H1 (cell line): ENCODE measurements around the gene OR51T1.

Experiments
- BACH1 ChIP-seq: IDR thresholded peaks from 2 replicates; pipeline ENCODE4 v1.6.1; 2012; ENCODE audit warnings: low read length, improper control_type of control experiment
- CBX5 ChIP-seq: fragments of 300-800, 300-1000 bp; sonication (generic); IDR thresholded peaks from 2 replicates; pipeline ENCODE4 v1.7.1; 2016; ENCODE audit warnings: antibody characterized with exemption, low read length, low read depth
- CBX8 ChIP-seq: fragments of 300-800, 300-1000 bp; sonication (generic); IDR thresholded peaks from 2 replicates; pipeline ENCODE4 v1.7.1; 2016; ENCODE audit warnings: low read depth, low read length, borderline replicate concordance
- CREB1 ChIP-seq: IDR thresholded peaks from 2 replicates; pipeline ENCODE4 v1.6.1; 2012; ENCODE audit warnings: inconsistent platforms
- CTCF ChIP-seq, 3 experiments: IDR thresholded peaks; 1 replicate in 2 of 3; 2 replicates in 1 of 3; pipeline versions ENCODE4 v1.5.1 to v1.6.1; 2011; ENCODE audit warnings: low read length in 3 of 3, mild to moderate bottlenecking in 3 of 3, inconsistent platforms in 2 of 3, low read depth in 1 of 3, moderate library complexity in 1 of 3; ENCODE audit not compliant: insufficient read depth in 1 of 3; ENCODE audit errors: control extremely low read depth in 1 of 3
- EP300 ChIP-seq, 2 experiments: IDR thresholded peaks; 1 replicate in 1 of 2; 2 replicates in 1 of 2; pipeline ENCODE4 v1.6.1; 2011 to 2012; ENCODE audit warnings: low read depth in 2 of 2, low read length in 2 of 2, mild to moderate bottlenecking in 2 of 2, borderline replicate concordance in 1 of 2, inconsistent platforms in 1 of 2, moderate library complexity in 1 of 2
- HDAC2 ChIP-seq, 2 experiments: fragments of 300-600 bp in 1 of 2; sonication (generic) in 1 of 2; IDR thresholded peaks; 2 replicates each; pipeline ENCODE4 v1.6.1; 2011 to 2012; ENCODE audit warnings: low read depth in 2 of 2, low read length in 2 of 2, mild to moderate bottlenecking in 2 of 2, moderate library complexity in 2 of 2, borderline replicate concordance in 1 of 2, inconsistent platforms in 1 of 2
- JUND ChIP-seq: IDR thresholded peaks from 2 replicates; pipeline ENCODE4 v1.6.1; 2011; ENCODE audit warnings: mild to moderate bottlenecking, improper control_type of control experiment, low read length
- POLR2A ChIP-seq, 2 experiments: IDR thresholded peaks; 1 replicate in 1 of 2; 2 replicates in 1 of 2; pipeline ENCODE4 v1.6.1; 2011; ENCODE audit warnings: low read depth in 2 of 2, low read length in 2 of 2, mild to moderate bottlenecking in 2 of 2; ENCODE audit errors: control extremely low read depth in 1 of 2
- POLR2AphosphoS5 ChIP-seq: IDR thresholded peaks from 2 replicates; pipeline ENCODE4 v1.6.1; 2011; ENCODE audit warnings: low read depth, low read length
- SUZ12 ChIP-seq: fragments of 200-600 bp; sonication (generic); IDR thresholded peaks from 2 replicates; pipeline ENCODE4 v1.6.1; 2012; ENCODE audit warnings: mild to moderate bottlenecking, inconsistent platforms, low read length, moderate library complexity, mixed read lengths
- TAF1 ChIP-seq: IDR thresholded peaks from 2 replicates; pipeline ENCODE4 v1.6.1; 2011; ENCODE audit warnings: mild to moderate bottlenecking, low read depth, low read length
- TBP ChIP-seq: IDR thresholded peaks from 2 replicates; pipeline ENCODE4 v1.6.1; 2011; ENCODE audit warnings: low read depth, low read length, improper control_type of control experiment
- TEAD4 ChIP-seq: IDR thresholded peaks from 2 replicates; pipeline ENCODE4 v1.6.1; 2012; ENCODE audit warnings: low read depth, low read length, inconsistent platforms, mixed read lengths

DNA sequence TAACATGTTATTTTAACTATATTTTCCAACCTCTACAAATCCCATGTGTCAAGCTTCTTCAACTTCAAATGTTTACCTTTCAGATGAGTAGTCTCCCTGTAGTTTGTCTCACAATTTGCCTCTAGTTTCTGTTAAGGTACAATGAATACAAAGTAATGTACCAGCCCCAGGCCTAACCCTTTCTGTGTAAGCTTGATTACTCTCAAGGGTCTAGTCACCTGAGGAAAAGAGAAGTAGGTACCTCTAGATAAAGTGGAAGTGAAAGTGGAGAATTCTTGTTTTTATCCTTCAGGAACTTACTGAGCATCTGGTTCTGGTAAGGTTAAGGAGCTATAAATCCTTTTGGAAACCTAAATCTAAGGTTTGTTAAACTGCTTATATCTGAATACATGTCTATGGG lies 21.8 kb downstream of the OR51T1 start, which contains the start of gene OR51A7:
- no peak for TF ChIP-seq POLR2A (IDR thresholded peaks at IDR 0.05; ENCODE audit: control extremely low read depth in 1 of 2, low read depth in 2 of 2, low read length in 2 of 2)
- no peak for TF ChIP-seq CBX5
- TF ChIP-seq EP300 (IDR thresholded peaks at IDR 0.05; ENCODE audit: borderline replicate concordance in 1 of 2, low read depth in 2 of 2, low read length in 2 of 2): no peak
- TF ChIP-seq CTCF (IDR thresholded peaks at IDR 0.05; ENCODE audit: control extremely low read depth in 1 of 3, insufficient read depth in 1 of 3, low read depth in 1 of 3, low read length in 3 of 3): no peak
- no peak for TF ChIP-seq HDAC2 (IDR thresholded peaks at IDR 0.05; ENCODE audit: borderline replicate concordance in 1 of 2, low read depth in 2 of 2, low read length in 2 of 2)
- no peak for TF ChIP-seq SUZ12
- TF ChIP-seq BACH1: no peak
- no peak for TF ChIP-seq CREB1
- no peak for TF ChIP-seq TAF1
- no peak for TF ChIP-seq TBP
- no peak for TF ChIP-seq POLR2AphosphoS5
- TF ChIP-seq CBX8: no peak
- no peak for TF ChIP-seq TEAD4
- TF ChIP-seq JUND: no peak
